ENCODE measurements around the gene STAC3.

Gene STAC3

GRCh38 chr12:57226588-57227314 lies 24.2 kb downstream of the STAC3 start:
- H3K27me3 Mint-ChIP-seq (ENCODE audit: low read depth), result peaks cover 46% of the 10 kb centered on the region
- no peak for DNase-seq (ENCODE audit: low spot score)
- peak overlapping the region; percentile 62 for H3K27ac Mint-ChIP-seq
- H3K36me3 Mint-ChIP-seq (ENCODE audit: low read depth), result peaks cover 22% of the 10 kb centered on the region
- no peaks in the 10 kb centered on the region for H3K9me3 Mint-ChIP-seq
- H3K4me1 Mint-ChIP-seq (ENCODE audit: low read depth), result peaks cover 54% of the 10 kb centered on the region
- H3K4me3 Mint-ChIP-seq, result peak overlapping the region; percentile 63

- no peaks in the 10 kb centered on the region for H3K9me3 Mint-ChIP-seq
- no peak overlapping the region for H3K27ac Mint-ChIP-seq
- no peak for DNase-seq (ENCODE audit: low spot score)
- H3K4me1 Mint-ChIP-seq (ENCODE audit: low read depth), result peaks cover 50% of the 10 kb centered on the region
- peak overlapping the region; percentile 53 for H3K4me3 Mint-ChIP-seq
- H3K27me3 Mint-ChIP-seq (ENCODE audit: low read depth), result peaks cover 54% of the 10 kb centered on the region
- H3K36me3 Mint-ChIP-seq (ENCODE audit: low read depth), result peaks cover 12% of the 10 kb centered on the region
Observed at GRCh38 chr12:57225680-57226210, 25.2 kb downstream of the STAC3 start.

- peaks cover 58% of the 10 kb centered on the region for H3K27me3 Mint-ChIP-seq (ENCODE audit: low read depth)
- H3K36me3 Mint-ChIP-seq (ENCODE audit: low read depth), result peaks cover 6% of the 10 kb centered on the region
- peak; percentile 64 for DNase-seq (ENCODE audit: low spot score)
- H3K27ac Mint-ChIP-seq, result peak overlapping the region; percentile 76
- peaks cover 45% of the 10 kb centered on the region for H3K4me1 Mint-ChIP-seq (ENCODE audit: low read depth)
- peak overlapping the region; percentile 57 for H3K4me3 Mint-ChIP-seq
- no peaks in the 10 kb centered on the region for H3K9me3 Mint-ChIP-seq
Observed at GRCh38 chr12:57224973-57225679, 25.9 kb downstream of the STAC3 start.

- H3K4me1 Mint-ChIP-seq (ENCODE audit: low read depth), result peaks cover 44% of the 10 kb centered on the region
- no peak for DNase-seq (ENCODE audit: low spot score)
- no peaks in the 10 kb centered on the region for H3K9me3 Mint-ChIP-seq
- H3K36me3 Mint-ChIP-seq (ENCODE audit: low read depth), result no peaks in the 10 kb centered on the region
- H3K4me3 Mint-ChIP-seq, result no peak overlapping the region
- H3K27ac Mint-ChIP-seq, result no peak overlapping the region
- peaks cover 63% of the 10 kb centered on the region for H3K27me3 Mint-ChIP-seq (ENCODE audit: low read depth)
Observed at GRCh38 chr12:57224278-57224972, 26.6 kb downstream of the STAC3 start.

GRCh38 chr12:57223191-57224165 lies 27.5 kb downstream of the STAC3 start:
- DNase-seq (ENCODE audit: low spot score), result no peak
- H3K27ac Mint-ChIP-seq, result no peak overlapping the region
- no peaks in the 10 kb centered on the region for H3K36me3 Mint-ChIP-seq (ENCODE audit: low read depth)
- H3K27me3 Mint-ChIP-seq (ENCODE audit: low read depth), result peaks cover 73% of the 10 kb centered on the region
- peaks cover 35% of the 10 kb centered on the region for H3K4me1 Mint-ChIP-seq (ENCODE audit: low read depth)
- H3K4me3 Mint-ChIP-seq, result no peak overlapping the region
- H3K9me3 Mint-ChIP-seq, result no peaks in the 10 kb centered on the region

- Mint-ChIP-seq H3K4me1 (ENCODE audit: low read depth) (peaks cover 32% of the 10 kb centered on the region), H3K4me3 (no peak overlapping the region), H3K27ac (no peak overlapping the region), H3K27me3 (ENCODE audit: low read depth) (peaks cover 80% of the 10 kb centered on the region), H3K9me3 (no peaks in the 10 kb centered on the region), H3K36me3 (ENCODE audit: low read depth) (no peaks in the 10 kb centered on the region)
- no peak for DNase-seq (ENCODE audit: low spot score)
Observed at GRCh38 chr12:57222286-57223190, 28.4 kb downstream of the STAC3 start.

GRCh38 chr12:57221169-57221917 lies 29.6 kb downstream of the STAC3 start:
- no peak for DNase-seq (ENCODE audit: low spot score)
- peaks cover 28% of the 10 kb centered on the region for H3K4me1 Mint-ChIP-seq (ENCODE audit: low read depth)

GRCh38 chr12:57220770-57221168 lies 30.2 kb downstream of the STAC3 start:
- Mint-ChIP-seq H3K27ac (no peak overlapping the region), H3K4me1 (ENCODE audit: low read depth) (peaks cover 25% of the 10 kb centered on the region), H3K4me3 (no peak overlapping the region)

More at GRCh38 chr12:57221169-57221917, 29.6 kb downstream of the STAC3 start:
- H3K27me3 Mint-ChIP-seq (ENCODE audit: low read depth), result peaks cover 78% of the 10 kb centered on the region
- H3K9me3 Mint-ChIP-seq, result no peaks in the 10 kb centered on the region
- H3K27ac Mint-ChIP-seq, result no peak overlapping the region
- no peaks in the 10 kb centered on the region for H3K36me3 Mint-ChIP-seq (ENCODE audit: low read depth)
- H3K4me3 Mint-ChIP-seq, result no peak overlapping the region

GRCh38 chr12:57219993-57220754 lies 30.8 kb downstream of the STAC3 start:
- no peak overlapping the region for H3K4me3 Mint-ChIP-seq
- peaks cover 79% of the 10 kb centered on the region for H3K27me3 Mint-ChIP-seq (ENCODE audit: low read depth)
- H3K36me3 Mint-ChIP-seq (ENCODE audit: low read depth), result no peaks in the 10 kb centered on the region
- H3K9me3 Mint-ChIP-seq, result no peaks in the 10 kb centered on the region
- DNase-seq (ENCODE audit: low spot score), result no peak
- no peak overlapping the region for H3K27ac Mint-ChIP-seq
- peaks cover 27% of the 10 kb centered on the region for H3K4me1 Mint-ChIP-seq (ENCODE audit: low read depth)

More at GRCh38 chr12:57220770-57221168, 30.2 kb downstream of the STAC3 start:
- no peak for DNase-seq (ENCODE audit: low spot score)
- H3K9me3 Mint-ChIP-seq, result no peaks in the 10 kb centered on the region
- peaks cover 78% of the 10 kb centered on the region for H3K27me3 Mint-ChIP-seq (ENCODE audit: low read depth)
- H3K36me3 Mint-ChIP-seq (ENCODE audit: low read depth), result no peaks in the 10 kb centered on the region

- Mint-ChIP-seq H3K9me3 (no peaks in the 10 kb centered on the region), H3K4me3 (no peak overlapping the region), H3K36me3 (ENCODE audit: low read depth) (no peaks in the 10 kb centered on the region), H3K27ac (no peak overlapping the region), H3K27me3 (ENCODE audit: low read depth) (peaks cover 82% of the 10 kb centered on the region), H3K4me1 (ENCODE audit: low read depth) (peaks cover 30% of the 10 kb centered on the region)
- no peak for DNase-seq (ENCODE audit: low spot score)
Observed at GRCh38 chr12:57219205-57219992, 31.6 kb downstream of the STAC3 start.
